SK-N-SH treated with all-trans-retinoic acid at 6 μM for 48 hours (cell line): ENCODE data around the gene GOLT1A.

Source experiments
- ATAC-seq: fragments of 200-7000 bp; cut with Tn5 transposase; 3 replicates; pipeline ENCODE4 v1.9.1; 2020; ENCODE audit warnings: mild to moderate bottlenecking, moderate library complexity
- BACH2 ChIP-seq: fragments of 250-450 bp; sonication (Bioruptor Pico); IDR thresholded peaks from 2 replicates; pipeline ENCODE4 v1.9.0; 2021; ENCODE audit warnings: mild to moderate bottlenecking, borderline replicate concordance
- CREB5 ChIP-seq: fragments of 250-450 bp; sonication (Bioruptor Pico); IDR thresholded peaks from 2 replicates; pipeline ENCODE4 v1.5.1; 2020; ENCODE audit warnings: low read depth, mild to moderate bottlenecking, moderate library complexity
- CSDC2 ChIP-seq: fragments of 250-450 bp; sonication (Bioruptor Pico); IDR thresholded peaks from 2 replicates; pipeline ENCODE4 v1.5.0; 2020; ENCODE audit warnings: mild to moderate bottlenecking, moderate library complexity
- ESRRG ChIP-seq: fragments of 250-450 bp; sonication (Bioruptor Pico); IDR thresholded peaks from 2 replicates; pipeline ENCODE4 v1.6.1; 2021; ENCODE audit warnings: mild to moderate bottlenecking
- GLIS3 ChIP-seq: fragments of 250-450 bp; sonication (Bioruptor Pico); IDR thresholded peaks from 2 replicates; pipeline ENCODE4 v1.5.0; 2020; ENCODE audit warnings: mild to moderate bottlenecking, moderate library complexity
- ISL1 ChIP-seq: fragments of 250-450 bp; sonication (Bioruptor Pico); IDR thresholded peaks from 2 replicates; pipeline ENCODE4 v2.1.2; 2022; ENCODE audit warnings: mild to moderate bottlenecking, moderate library complexity
- OSR1 ChIP-seq: fragments of 250-450 bp; sonication (Bioruptor Pico); IDR thresholded peaks from 2 replicates; pipeline ENCODE4 v1.8.0; 2022; ENCODE audit warnings: moderate library complexity, mild to moderate bottlenecking, inconsistent platforms
- PATZ1 ChIP-seq: fragments of 250-450 bp; sonication (Bioruptor Pico); IDR thresholded peaks from 2 replicates; pipeline ENCODE4 v1.8.0; 2020; ENCODE audit warnings: mild to moderate bottlenecking, moderate library complexity, borderline replicate concordance
- PPARA ChIP-seq: fragments of 250-450 bp; sonication (Bioruptor Pico); IDR thresholded peaks from 2 replicates; pipeline ENCODE4 v1.5.0; 2020; ENCODE audit warnings: mild to moderate bottlenecking, borderline replicate concordance
- RARB ChIP-seq: fragments of 250-450 bp; sonication (Bioruptor Pico); IDR thresholded peaks from 2 replicates; pipeline ENCODE4 v1.8.0; 2021; ENCODE audit warnings: mild to moderate bottlenecking, moderate library complexity
- SNAI2 ChIP-seq: fragments of 250-450 bp; sonication (Bioruptor Pico); IDR thresholded peaks from 2 replicates; pipeline ENCODE4 v1.5.0; 2020; ENCODE audit warnings: mild to moderate bottlenecking, moderate library complexity
- TCF4 ChIP-seq: fragments of 250-450 bp; sonication (Bioruptor Pico); IDR thresholded peaks from 2 replicates; pipeline ENCODE4 v1.8.0; 2021; ENCODE audit warnings: mild to moderate bottlenecking, moderate library complexity, borderline replicate concordance
- TOX ChIP-seq: fragments of 250-450 bp; sonication (Bioruptor Pico); IDR thresholded peaks from 2 replicates; pipeline ENCODE4 v1.8.0; 2021; ENCODE audit warnings: mild to moderate bottlenecking, moderate library complexity, borderline replicate concordance
- TSHZ2 ChIP-seq: fragments of 250-450 bp; sonication (Bioruptor Pico); IDR thresholded peaks from 2 replicates; pipeline ENCODE4 v1.5.0; 2020; ENCODE audit warnings: mild to moderate bottlenecking, moderate library complexity
- ZC3H10 ChIP-seq: fragments of 250-450 bp; sonication (Bioruptor Pico); IDR thresholded peaks from 2 replicates; pipeline ENCODE4 v1.5.1; 2021; ENCODE audit warnings: mild to moderate bottlenecking, moderate library complexity
- ZFP3 ChIP-seq: fragments of 250-450 bp; sonication (Bioruptor Pico); IDR thresholded peaks from 2 replicates; pipeline ENCODE4 v1.5.0; 2020; ENCODE audit warnings: mild to moderate bottlenecking, moderate library complexity
- ZFP30 ChIP-seq: fragments of 450-650 bp; formaldehyde crosslinking; IDR thresholded peaks from 2 replicates; pipeline ENCODE4 v1.5.0; 2022; ENCODE audit warnings: mild to moderate bottlenecking, moderate library complexity
- ZNF565 ChIP-seq: fragments of 450-650 bp; formaldehyde crosslinking; conservative IDR thresholded peaks from 2 replicates; pipeline ENCODE4 v1.5.0; 2020; ENCODE audit warnings: low read depth, mild to moderate bottlenecking, moderate library complexity
- ZNF70 ChIP-seq: fragments of 450-650 bp; formaldehyde crosslinking; IDR thresholded peaks from 2 replicates; pipeline ENCODE4 v1.5.0; 2020; ENCODE audit warnings: mild to moderate bottlenecking, moderate library complexity
- ZNF8 ChIP-seq: fragments of 450-650 bp; formaldehyde crosslinking; IDR thresholded peaks from 2 replicates; pipeline ENCODE4 v1.5.0; 2020; ENCODE audit warnings: mild to moderate bottlenecking, moderate library complexity
- TF ChIP-seq, protein P1 (sequence below): fragments of 250-450 bp; sonication (Bioruptor Pico); IDR thresholded peaks from 2 replicates; pipeline ENCODE4 v1.5.1; 2021; ENCODE audit warnings: mild to moderate bottlenecking, moderate library complexity
- TF ChIP-seq, protein P2 (sequence below): fragments of 250-450 bp; sonication (Bioruptor Pico); IDR thresholded peaks from 2 replicates; pipeline ENCODE4 v1.8.0; 2021; ENCODE audit warnings: low read depth, mild to moderate bottlenecking, moderate library complexity, borderline replicate concordance

The GOLT1A gene

GRCh38 chr1:204221271-204221670, 7.5 kb upstream of the GOLT1A start:
- TF ChIP-seq ZNF70 (CRISPR knock-in tag) (no peak), ZNF565 (no peak), ESRRG (CRISPR knock-in tag) (no peak), SNAI2 (no peak), ZNF8 (CRISPR knock-in tag) (no peak), TOX (CRISPR knock-in tag) (no peak), ZFP30 (CRISPR knock-in tag) (no peak), ISL1 (CRISPR knock-in tag) (no peak), CSDC2 (no peak), ZC3H10 (no peak), TCF4 (CRISPR knock-in tag) (no peak), PPARA (CRISPR knock-in tag) (no peak), GLIS3 (no peak), OSR1 (CRISPR knock-in tag) (no peak), PATZ1 (CRISPR knock-in tag) (no peak), CREB5 (no peak), BACH2 (no peak), RARB (no peak), TSHZ2 (CRISPR knock-in tag) (no peak)
- TF ChIP-seq, protein P1, sequence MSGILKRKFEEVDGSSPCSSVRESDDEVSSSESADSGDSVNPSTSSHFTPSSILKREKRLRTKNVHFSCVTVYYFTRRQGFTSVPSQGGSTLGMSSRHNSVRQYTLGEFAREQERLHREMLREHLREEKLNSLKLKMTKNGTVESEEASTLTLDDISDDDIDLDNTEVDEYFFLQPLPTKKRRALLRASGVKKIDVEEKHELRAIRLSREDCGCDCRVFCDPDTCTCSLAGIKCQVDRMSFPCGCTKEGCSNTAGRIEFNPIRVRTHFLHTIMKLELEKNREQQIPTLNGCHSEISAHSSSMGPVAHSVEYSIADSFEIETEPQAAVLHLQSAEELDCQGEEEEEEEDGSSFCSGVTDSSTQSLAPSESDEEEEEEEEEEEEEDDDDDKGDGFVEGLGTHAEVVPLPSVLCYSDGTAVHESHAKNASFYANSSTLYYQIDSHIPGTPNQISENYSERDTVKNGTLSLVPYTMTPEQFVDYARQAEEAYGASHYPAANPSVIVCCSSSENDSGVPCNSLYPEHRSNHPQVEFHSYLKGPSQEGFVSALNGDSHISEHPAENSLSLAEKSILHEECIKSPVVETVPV (CRISPR knock-in tag), result no peak
- TF ChIP-seq, all 23 proteins: peak for 0

DNA sequence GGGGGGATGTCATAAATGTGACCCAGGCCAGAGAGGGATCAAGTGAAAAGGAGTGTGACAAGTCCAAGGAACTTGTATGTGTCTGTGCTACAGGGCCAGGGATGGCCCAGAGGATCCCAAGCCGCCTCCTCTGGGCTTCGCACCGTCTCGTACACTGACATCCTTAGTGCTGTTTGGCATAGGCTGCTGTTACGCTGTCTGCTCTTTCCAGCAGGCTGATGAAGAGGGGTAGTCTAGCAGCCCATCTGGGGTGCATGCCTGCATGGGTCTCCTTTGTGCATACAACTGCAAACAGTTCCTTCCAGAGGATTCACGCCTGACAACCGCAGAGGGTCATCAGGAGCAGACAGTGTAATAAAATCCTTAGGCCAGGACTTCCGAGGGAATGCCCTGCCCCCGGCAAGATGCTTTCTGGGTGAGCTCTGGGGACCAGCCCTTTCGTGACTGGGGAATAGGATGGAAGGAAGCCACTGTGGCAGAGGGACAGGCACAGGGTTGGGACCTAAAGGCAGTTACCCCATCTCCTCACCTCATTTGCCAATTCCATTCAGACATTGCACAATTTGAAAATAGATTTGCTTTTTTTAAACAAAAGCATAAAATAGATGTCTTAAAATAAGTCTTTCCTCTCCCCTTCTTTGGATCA, 6.3 kb upstream of the GOLT1A start:
- TF ChIP-seq ZC3H10, result no peak
- TF ChIP-seq OSR1 (CRISPR knock-in tag), result no peak
- TF ChIP-seq ISL1 (CRISPR knock-in tag), result no peak
- TF ChIP-seq RARB, result no peak
- TF ChIP-seq CSDC2, result no peak
- TF ChIP-seq TOX (CRISPR knock-in tag), result no peak
- no peak for TF ChIP-seq ZFP30 (CRISPR knock-in tag)
- no peak for TF ChIP-seq ZNF565
- TF ChIP-seq SNAI2, result no peak
- no peak for TF ChIP-seq ZNF8 (CRISPR knock-in tag)
- TF ChIP-seq ZFP3 (CRISPR knock-in tag), result no peak
- TF ChIP-seq BACH2, result no peak
- TF ChIP-seq GLIS3, result no peak
- no peak for TF ChIP-seq TSHZ2 (CRISPR knock-in tag)
- TF ChIP-seq ZNF70 (CRISPR knock-in tag), result no peak
- TF ChIP-seq, protein P1 (CRISPR knock-in tag), result no peak
- TF ChIP-seq, protein P2, sequence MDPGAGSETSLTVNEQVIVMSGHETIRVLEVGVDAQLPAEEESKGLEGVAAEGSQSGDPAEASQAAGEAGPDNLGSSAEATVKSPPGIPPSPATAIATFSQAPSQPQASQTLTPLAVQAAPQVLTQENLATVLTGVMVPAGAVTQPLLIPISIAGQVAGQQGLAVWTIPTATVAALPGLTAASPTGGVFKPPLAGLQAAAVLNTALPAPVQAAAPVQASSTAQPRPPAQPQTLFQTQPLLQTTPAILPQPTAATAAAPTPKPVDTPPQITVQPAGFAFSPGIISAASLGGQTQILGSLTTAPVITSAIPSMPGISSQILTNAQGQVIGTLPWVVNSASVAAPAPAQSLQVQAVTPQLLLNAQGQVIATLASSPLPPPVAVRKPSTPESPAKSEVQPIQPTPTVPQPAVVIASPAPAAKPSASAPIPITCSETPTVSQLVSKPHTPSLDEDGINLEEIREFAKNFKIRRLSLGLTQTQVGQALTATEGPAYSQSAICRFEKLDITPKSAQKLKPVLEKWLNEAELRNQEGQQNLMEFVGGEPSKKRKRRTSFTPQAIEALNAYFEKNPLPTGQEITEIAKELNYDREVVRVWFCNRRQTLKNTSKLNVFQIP (CRISPR knock-in tag), result no peak
- TF ChIP-seq TCF4 (CRISPR knock-in tag), result no peak
- no peak for TF ChIP-seq ESRRG (CRISPR knock-in tag)
- ATAC-seq, result no peak

More at GRCh38 chr1:204221271-204221670, 7.5 kb upstream of the GOLT1A start:
- ATAC-seq, result no peak
